ENCODE results near the gene C1QL1. TPM values are rescaled to one million over a fixed set of nuclear protein-coding genes. Genes with fewer than 3 reads are reported as not detected.

C1QL1 gene
- total and polyA plus RNA-seq, 2 donors = 12.6 to 15.1 TPM

GRCh38 chr17:44915321-44915726, 52.8 kb downstream of the C1QL1 start, which contains the start of gene GFAP:
GFAP (minus strand) TSS chr17:44915500; CDS start chr17:44915486, 14 bp downstream.
- Histone ChIP-seq H3K36me3 (ENCODE audit: insufficient read depth) (no peaks in the 10 kb centered on the region), H3K4me3 (ENCODE audit: low read depth, low read length) (no peak within 1 kb of the TSS), H3K4me1 (ENCODE audit: insufficient read depth) (no peaks in the 10 kb centered on the region), H3K27ac (ENCODE audit: low read depth) (no peak within 1 kb of the TSS)
- DNase-seq (ENCODE audit: extremely low spot score) = no peak
- 87% methylated on average over 17 of the region's 17 CpGs for WGBS

- Histone ChIP-seq H3K4me1 (ENCODE audit: insufficient read depth) (no peaks in the 10 kb centered on the region), H3K27ac (ENCODE audit: low read depth) (no peak overlapping the region), H3K4me3 (ENCODE audit: low read depth, low read length) (no peak overlapping the region), H3K36me3 (ENCODE audit: insufficient read depth) (no peaks in the 10 kb centered on the region)
- DNase-seq (ENCODE audit: extremely low spot score) = no peak
- 86% methylated on average over 19 of the region's 19 CpGs for WGBS
These were observed 53.3 kb downstream of the C1QL1 start for GRCh38 chr17:44914698-44915271.

- WGBS = 87% methylated on average over 4 of the region's 4 CpGs
- H3K4me1 ChIP-seq (ENCODE audit: insufficient read depth) = no peaks in the 10 kb centered on the region
- H3K27ac ChIP-seq (ENCODE audit: low read depth) = no peak overlapping the region
- no peaks in the 10 kb centered on the region for H3K36me3 ChIP-seq (ENCODE audit: insufficient read depth)
- no peak overlapping the region for H3K4me3 ChIP-seq (ENCODE audit: low read depth, low read length)
- DNase-seq (ENCODE audit: extremely low spot score) = no peak
These were observed 54.0 kb downstream of the C1QL1 start for GRCh38 chr17:44914148-44914547.

- DNase-seq (ENCODE audit: extremely low spot score) = no peak
- H3K4me1 ChIP-seq (ENCODE audit: insufficient read depth) = no peaks in the 10 kb centered on the region
- no peaks in the 10 kb centered on the region for H3K36me3 ChIP-seq (ENCODE audit: insufficient read depth)
- WGBS = 61% methylated on average over 6 of the region's 6 CpGs
- no peak overlapping the region for H3K27ac ChIP-seq (ENCODE audit: low read depth)
- no peak overlapping the region for H3K4me3 ChIP-seq (ENCODE audit: low read depth, low read length)
These were observed 54.4 kb downstream of the C1QL1 start for GRCh38 chr17:44913676-44914075.

- no peak for DNase-seq (ENCODE audit: extremely low spot score)
These were observed 55.1 kb downstream of the C1QL1 start for GRCh38 chr17:44912763-44913544.

GRCh38 chr17:44911133-44912001, 56.7 kb downstream of the C1QL1 start:
- Histone ChIP-seq H3K4me1 (ENCODE audit: insufficient read depth) (no peaks in the 10 kb centered on the region), H3K4me3 (ENCODE audit: low read depth, low read length) (peak overlapping the region; percentile 0), H3K36me3 (ENCODE audit: insufficient read depth) (no peaks in the 10 kb centered on the region), H3K27ac (ENCODE audit: low read depth) (no peak overlapping the region)
- DNase-seq (ENCODE audit: extremely low spot score) = no peak
- 15% methylated on average over 56 of the region's 56 CpGs for WGBS

More at GRCh38 chr17:44912763-44913544, 55.1 kb downstream of the C1QL1 start:
- no peak overlapping the region for H3K4me3 ChIP-seq (ENCODE audit: low read depth, low read length)
- H3K36me3 ChIP-seq (ENCODE audit: insufficient read depth) = no peaks in the 10 kb centered on the region
- no peaks in the 10 kb centered on the region for H3K4me1 ChIP-seq (ENCODE audit: insufficient read depth)
- WGBS = 89% methylated on average over 14 of the region's 14 CpGs
- H3K27ac ChIP-seq (ENCODE audit: low read depth) = no peak overlapping the region

- Histone ChIP-seq H3K36me3 (ENCODE audit: insufficient read depth) (no peaks in the 10 kb centered on the region), H3K27ac (ENCODE audit: low read depth) (no peak overlapping the region), H3K4me1 (ENCODE audit: insufficient read depth) (no peaks in the 10 kb centered on the region), H3K4me3 (ENCODE audit: low read depth, low read length) (no peak overlapping the region)
- 85% methylated on average over 13 of the region's 13 CpGs for WGBS
- no peak for DNase-seq (ENCODE audit: extremely low spot score)
These were observed 57.6 kb downstream of the C1QL1 start for GRCh38 chr17:44910231-44911106.

Small RNAs within 50 kb of the gene (small RNA-seq; reads per million reads assigned to genes)
- not detected for gene AC015936.2
- not detected for gene MIR6783

Other genes starting within 250 kb of the C1QL1 start
- 1.9 TPM for gene ADAM11, start 209.3 kb downstream of the C1QL1 start, total RNA-seq
- gene ADAM11, start 209.3 kb downstream of the C1QL1 start, polyA plus RNA-seq = 0.81 TPM
- 63.2 TPM for gene GJC1, start 138.0 kb downstream of the C1QL1 start, total RNA-seq
- 21.8 TPM for gene GJC1, start 138.0 kb downstream of the C1QL1 start, polyA plus RNA-seq
- 2.1 TPM for gene HIGD1B, start 120.4 kb downstream of the C1QL1 start, total RNA-seq
- gene HIGD1B, start 120.4 kb downstream of the C1QL1 start, polyA plus RNA-seq = 9.6 TPM
- gene EFTUD2, start 68.9 kb downstream of the C1QL1 start, total RNA-seq = 79.3 TPM
- 34.4 TPM for gene EFTUD2, start 68.9 kb downstream of the C1QL1 start, polyA plus RNA-seq
- 0.53 TPM for gene GFAP, start 52.8 kb downstream of the C1QL1 start, total RNA-seq
- 1.4 TPM for gene GFAP, start 52.8 kb downstream of the C1QL1 start, polyA plus RNA-seq
- gene KIF18B, start 20.5 kb downstream of the C1QL1 start, total RNA-seq = 2.5 TPM
- 0.20 TPM for gene KIF18B, start 20.5 kb downstream of the C1QL1 start, polyA plus RNA-seq
- 26.5 TPM for gene DCAKD, start 83.3 kb upstream of the C1QL1 start, total RNA-seq
- gene DCAKD, start 83.3 kb upstream of the C1QL1 start, polyA plus RNA-seq = 39.4 TPM
- gene NMT1, start 93.0 kb upstream of the C1QL1 start, total RNA-seq = 31.4 TPM
- gene NMT1, start 93.0 kb upstream of the C1QL1 start, polyA plus RNA-seq = 50.1 TPM
- gene PLCD3, start 164.2 kb upstream of the C1QL1 start, total RNA-seq = 18.1 TPM
- 84.1 TPM for gene PLCD3, start 164.2 kb upstream of the C1QL1 start, polyA plus RNA-seq
- gene ACBD4, start 167.4 kb upstream of the C1QL1 start, total RNA-seq = 4.5 TPM
- gene ACBD4, start 167.4 kb upstream of the C1QL1 start, polyA plus RNA-seq = 18.2 TPM
- 19.2 TPM for gene HEXIM1, start 180.2 kb upstream of the C1QL1 start, total RNA-seq
- 22.0 TPM for gene HEXIM1, start 180.2 kb upstream of the C1QL1 start, polyA plus RNA-seq
- 2.0 TPM for gene HEXIM2, start 193.6 kb upstream of the C1QL1 start, total RNA-seq
- gene HEXIM2, start 193.6 kb upstream of the C1QL1 start, polyA plus RNA-seq = 7.9 TPM

Data from urinary bladder (tissue), 4 donors.